ENCODE measurements around the gene CCDC70.

CCDC70 gene

DNA sequence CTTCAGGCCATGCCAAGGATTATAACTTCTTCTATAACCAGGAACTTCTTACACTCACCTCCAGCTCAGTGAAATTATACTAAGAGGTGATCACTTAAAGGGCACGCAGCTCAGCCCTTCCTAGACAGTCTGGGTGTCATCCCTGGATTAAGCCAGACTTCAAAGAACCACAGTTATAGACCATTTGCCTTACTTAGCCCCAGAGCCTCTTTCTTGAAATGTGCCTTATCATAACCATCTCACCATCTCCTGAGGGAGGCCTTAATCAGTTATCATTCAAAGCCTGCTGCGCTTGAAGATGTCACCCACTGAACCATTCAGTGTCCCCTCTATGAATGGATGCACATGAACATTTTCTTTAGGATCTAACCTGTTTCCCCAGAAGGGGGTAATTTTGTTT, 47.7 kb upstream of the CCDC70 start:
- ChIA-PET CTCF (interaction anchor here (0.6 to 3.7 kb wide), 13 partner anchors 8 to 689 kb away, joined by 3 to 30 read pairs (median 6); partner anchors contain the start of gene NEK5), POLR2A (no interaction called here)

DNA sequence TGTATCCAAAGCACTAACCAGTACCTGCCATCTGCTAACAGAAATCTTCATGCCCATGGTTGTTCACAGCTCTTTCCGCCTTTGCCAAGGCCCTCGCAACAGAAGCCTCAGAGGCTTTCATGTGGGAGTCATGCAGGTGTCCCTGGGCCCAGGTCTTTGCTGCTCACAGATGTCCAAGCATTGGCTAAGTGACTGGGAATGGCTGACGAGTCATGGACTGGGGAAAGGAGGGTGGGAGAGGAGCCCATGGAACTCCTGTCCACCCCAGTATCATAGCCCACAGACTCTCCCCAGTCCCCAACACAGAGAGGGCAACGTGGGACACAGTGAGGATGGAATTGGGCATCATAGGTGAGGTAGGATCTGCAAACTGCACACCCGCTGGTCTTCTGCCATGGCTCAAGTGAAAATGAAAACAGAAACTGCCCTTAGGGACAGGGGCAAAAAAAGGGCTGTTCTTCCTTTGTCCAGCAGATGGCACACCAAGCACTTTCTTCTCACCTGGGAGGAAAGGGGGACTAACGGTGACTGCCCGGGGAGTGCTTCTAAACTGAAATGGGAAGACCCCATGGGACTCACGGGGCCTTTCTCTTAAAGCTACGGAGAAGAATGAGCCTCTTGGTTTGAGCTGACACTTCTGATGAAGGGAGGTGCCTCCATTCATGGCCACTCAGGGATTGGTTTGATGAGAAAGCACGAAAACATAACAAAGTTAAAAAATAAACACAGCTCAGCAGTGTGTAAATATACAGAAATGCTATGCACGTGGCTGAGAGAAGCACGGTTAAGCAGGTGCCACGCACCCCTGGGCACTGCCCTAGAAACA, 46.7 kb upstream of the CCDC70 start:
- Histone ChIP-seq H3K4me1 (ENCODE audit: control insufficient read depth, insufficient read depth, low read length) (no peaks in the 10 kb centered on the region), H3K27ac (ENCODE audit: extremely low read depth, low read depth, low read length) (no peak overlapping the region), H3K4me3 (ENCODE audit: low read depth, low read length) (peak overlapping the region; percentile 5; the same call in 1 of the 2 replicates), H3K9me3 (ENCODE audit: control insufficient read depth, insufficient read depth, low read depth, low read length) (no peaks in the 10 kb centered on the region), H3K36me3 (ENCODE audit: control insufficient read depth in 2 of 2, insufficient read depth in 1 of 2, low read length in 2 of 2) (no peaks in the 10 kb centered on the region)
- CTCF ChIA-PET: interaction anchor here (0.6 to 3.7 kb wide), 25 partner anchors 9 to 690 kb away, joined by 3 to 30 read pairs (median 3); partner anchors contain the start of gene NEK5
- POLR2A ChIA-PET: no interaction called here
- TF ChIP-seq ZNF449 (tag by site-specific recombination; IDR thresholded peaks at IDR 0.05) (no peak), ZNF324 (tag by site-specific recombination; IDR thresholded peaks at IDR 0.05) (no peak), GLIS1 (tag by site-specific recombination; IDR thresholded peaks at IDR 0.05) (no peak), ZNF544 (tag by site-specific recombination; IDR thresholded peaks at IDR 0.05) (no peak), KLF16 (tag by site-specific recombination; IDR thresholded peaks at IDR 0.05) (no peak), ZNF266 (tag by site-specific recombination; IDR thresholded peaks at IDR 0.05; ENCODE audit: low read depth) (no peak), ZNF658 (tag by site-specific recombination; IDR thresholded peaks at IDR 0.05) (no peak), ZNF670 (tag by site-specific recombination; IDR thresholded peaks at IDR 0.05; ENCODE audit: low read depth) (no peak), ZNF394 (tag by site-specific recombination; IDR thresholded peaks at IDR 0.05; ENCODE audit: borderline replicate concordance) (0 out of 2 replicates have a peak, but pooled peaks have one; percentile 25), GLIS2 (tag by site-specific recombination; IDR thresholded peaks at IDR 0.05) (peak; percentile 17; the same call in 1 of the 2 replicates), KLF1 (tag by site-specific recombination; IDR thresholded peaks at IDR 0.05) (no peak), REST (tag by site-specific recombination; IDR thresholded peaks at IDR 0.05) (no peak), ZFP69B (tag by site-specific recombination; IDR thresholded peaks at IDR 0.05) (no peak), ZNF600 (tag by site-specific recombination; IDR thresholded peaks at IDR 0.05) (0 out of 2 replicates have a peak, but pooled peaks have one; percentile 18), PATZ1 (tag by site-specific recombination; IDR thresholded peaks at IDR 0.05) (peak; percentile 31; the same call in 1 of the 2 replicates), ZBTB20 (tag by site-specific recombination; IDR thresholded peaks at IDR 0.05) (no peak), GFI1B (tag by site-specific recombination; IDR thresholded peaks at IDR 0.05) (no peak)
- TF ChIP-seq, protein P1, sequence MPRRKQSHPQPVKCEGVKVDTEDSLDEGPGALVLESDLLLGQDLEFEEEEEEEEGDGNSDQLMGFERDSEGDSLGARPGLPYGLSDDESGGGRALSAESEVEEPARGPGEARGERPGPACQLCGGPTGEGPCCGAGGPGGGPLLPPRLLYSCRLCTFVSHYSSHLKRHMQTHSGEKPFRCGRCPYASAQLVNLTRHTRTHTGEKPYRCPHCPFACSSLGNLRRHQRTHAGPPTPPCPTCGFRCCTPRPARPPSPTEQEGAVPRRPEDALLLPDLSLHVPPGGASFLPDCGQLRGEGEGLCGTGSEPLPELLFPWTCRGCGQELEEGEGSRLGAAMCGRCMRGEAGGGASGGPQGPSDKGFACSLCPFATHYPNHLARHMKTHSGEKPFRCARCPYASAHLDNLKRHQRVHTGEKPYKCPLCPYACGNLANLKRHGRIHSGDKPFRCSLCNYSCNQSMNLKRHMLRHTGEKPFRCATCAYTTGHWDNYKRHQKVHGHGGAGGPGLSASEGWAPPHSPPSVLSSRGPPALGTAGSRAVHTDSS (tag by site-specific recombination; IDR thresholded peaks at IDR 0.05): no peak

More for the DNA sequence above, 47.7 kb upstream of the CCDC70 start:
- TF ChIP-seq BCL11A (tag by site-specific recombination; IDR thresholded peaks at IDR 0.05; ENCODE audit: low read depth): no peak
- TF ChIP-seq, protein P2, sequence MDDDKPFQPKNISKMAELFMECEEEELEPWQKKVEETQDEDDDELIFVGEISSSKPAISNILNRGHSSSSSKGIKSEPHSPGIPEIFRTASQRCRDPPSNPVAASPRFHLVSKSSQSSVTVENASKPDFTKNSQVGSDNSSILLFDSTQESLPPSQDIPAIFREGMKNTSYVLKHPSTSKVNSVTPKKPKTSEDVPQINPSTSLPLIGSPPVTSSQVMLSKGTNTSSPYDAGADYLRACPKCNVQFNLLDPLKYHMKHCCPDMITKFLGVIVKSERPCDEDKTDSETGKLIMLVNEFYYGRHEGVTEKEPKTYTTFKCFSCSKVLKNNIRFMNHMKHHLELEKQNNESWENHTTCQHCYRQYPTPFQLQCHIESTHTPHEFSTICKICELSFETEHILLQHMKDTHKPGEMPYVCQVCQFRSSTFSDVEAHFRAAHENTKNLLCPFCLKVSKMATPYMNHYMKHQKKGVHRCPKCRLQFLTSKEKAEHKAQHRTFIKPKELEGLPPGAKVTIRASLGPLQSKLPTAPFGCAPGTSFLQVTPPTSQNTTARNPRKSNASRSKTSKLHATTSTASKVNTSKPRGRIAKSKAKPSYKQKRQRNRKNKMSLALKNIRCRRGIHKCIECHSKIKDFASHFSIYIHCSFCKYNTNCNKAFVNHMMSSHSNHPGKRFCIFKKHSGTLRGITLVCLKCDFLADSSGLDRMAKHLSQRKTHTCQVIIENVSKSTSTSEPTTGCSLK (tag by site-specific recombination; IDR thresholded peaks at IDR 0.05): no peak
- TF ChIP-seq ZNF549 (tag by site-specific recombination; IDR thresholded peaks at IDR 0.05): no peak
- Histone ChIP-seq H3K4me3 (ENCODE audit: low read depth, low read length) (no peak overlapping the region), H3K27ac (ENCODE audit: extremely low read depth, low read depth, low read length) (no peak overlapping the region), H3K36me3 (ENCODE audit: control insufficient read depth in 2 of 2, insufficient read depth in 1 of 2, low read length in 2 of 2) (no peaks in the 10 kb centered on the region), H3K9me3 (ENCODE audit: control insufficient read depth, insufficient read depth, low read depth, low read length) (no peaks in the 10 kb centered on the region), H3K4me1 (ENCODE audit: control insufficient read depth, insufficient read depth, low read length) (no peaks in the 10 kb centered on the region)

All from HEK293 (cell line).